ENCODE measurements around the gene HMGB4. TPM values are rescaled to one million over a fixed set of nuclear protein-coding genes. Genes with fewer than 3 reads are reported as not detected.

The HMGB4 gene
- total RNA-seq, 1 donor from 2014 or later: not detected

DNA sequence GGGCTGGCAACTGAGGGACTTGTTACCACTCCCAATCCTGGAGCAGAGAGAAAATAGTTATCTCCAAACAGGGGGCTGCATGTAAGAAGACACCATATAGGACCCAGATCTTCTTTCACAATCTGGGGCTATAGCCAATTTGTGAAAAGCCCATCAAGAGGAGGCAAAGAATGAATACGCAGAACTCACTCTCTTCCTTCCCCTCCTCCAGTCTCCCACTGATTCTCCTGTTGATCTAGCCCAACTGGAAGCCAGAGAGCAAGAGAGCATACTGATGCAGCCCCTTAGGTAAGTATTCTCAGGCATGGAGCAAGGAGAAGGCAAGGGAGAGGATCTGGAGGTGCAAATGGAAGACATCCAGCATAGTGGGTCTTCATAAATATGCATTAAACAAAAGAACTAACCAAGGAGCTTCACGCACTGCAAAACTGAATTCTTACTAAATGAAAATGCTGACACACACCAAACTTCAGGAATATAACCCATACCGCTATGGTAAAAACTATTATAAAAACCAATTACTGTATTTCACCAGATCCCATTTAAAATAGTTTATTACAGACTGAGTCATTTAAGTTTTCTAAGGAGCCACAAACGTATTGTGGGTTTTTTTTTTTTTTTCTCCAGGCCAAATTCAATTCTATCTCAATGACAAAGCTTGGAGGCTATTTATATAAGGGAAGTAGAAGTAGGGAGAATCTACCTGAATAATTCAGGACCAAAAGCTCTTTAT is 15.5 kb upstream of the HMGB4 start:
- no peak for DNase-seq (ENCODE audit: low read depth)

DNA sequence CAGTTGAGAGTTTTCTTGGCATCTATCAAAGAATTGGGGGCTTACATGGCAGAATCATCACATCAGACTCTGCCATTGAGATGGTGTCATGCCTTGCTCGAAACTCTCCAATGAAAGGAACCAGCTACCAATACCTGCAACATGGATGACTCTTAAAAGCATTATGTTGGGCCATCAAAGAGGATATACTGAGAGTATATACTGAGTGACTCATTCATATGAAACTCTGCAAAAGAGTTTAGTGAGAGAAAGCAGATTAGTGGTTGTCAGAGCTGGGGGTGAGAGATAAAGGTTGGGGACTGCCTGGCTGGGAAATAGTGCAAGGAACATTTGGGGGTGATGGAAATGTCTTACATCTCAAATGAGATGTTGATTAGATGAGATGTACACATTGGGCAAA is 14.7 kb upstream of the HMGB4 start:
- DNase-seq (ENCODE audit: low read depth): no peak

- no peak for DNase-seq (ENCODE audit: low read depth)
These were observed 13.4 kb upstream of the HMGB4 start for GRCh38 chr1:33850481-33850880.

DNA sequence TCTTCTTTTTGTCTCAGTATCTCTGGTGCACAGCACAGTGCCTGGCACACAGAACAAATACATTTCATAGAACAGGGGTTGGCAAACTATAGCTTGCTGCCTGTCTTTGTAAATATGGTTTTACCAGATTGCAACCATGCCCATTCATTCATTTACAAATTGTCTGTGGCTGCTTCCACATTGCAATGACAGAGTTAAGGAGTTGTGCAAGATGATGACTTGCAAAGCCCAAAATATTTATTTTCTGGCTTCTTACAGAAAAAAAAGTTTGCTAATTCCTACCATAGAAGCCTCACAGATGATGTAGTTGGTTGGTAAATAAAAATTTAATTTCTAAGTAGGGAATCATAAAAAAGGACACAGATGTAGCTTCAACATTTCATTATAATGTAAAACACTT is 11.2 kb upstream of the HMGB4 start:
- no peak for DNase-seq (ENCODE audit: low read depth)

DNA sequence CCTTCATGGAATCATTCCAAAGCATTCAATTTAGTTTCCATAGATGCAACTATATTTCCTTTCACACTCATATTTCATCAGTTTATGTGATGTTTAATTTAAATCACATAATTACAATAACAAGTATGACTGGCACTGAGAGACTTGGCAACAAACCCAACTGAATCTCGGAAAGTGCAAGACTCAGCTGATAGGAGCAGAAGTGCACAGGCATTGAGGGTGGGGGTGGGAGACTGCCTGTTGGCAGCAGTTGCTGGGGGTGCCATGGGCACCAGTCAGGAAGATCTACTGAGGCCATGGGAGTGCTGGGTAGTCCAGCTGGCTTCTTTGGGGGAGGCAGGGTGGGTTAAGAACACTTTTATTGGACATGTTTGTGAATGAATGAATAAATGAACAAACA is 10.4 kb upstream of the HMGB4 start:
- no peak for DNase-seq (ENCODE audit: low read depth)

DNA sequence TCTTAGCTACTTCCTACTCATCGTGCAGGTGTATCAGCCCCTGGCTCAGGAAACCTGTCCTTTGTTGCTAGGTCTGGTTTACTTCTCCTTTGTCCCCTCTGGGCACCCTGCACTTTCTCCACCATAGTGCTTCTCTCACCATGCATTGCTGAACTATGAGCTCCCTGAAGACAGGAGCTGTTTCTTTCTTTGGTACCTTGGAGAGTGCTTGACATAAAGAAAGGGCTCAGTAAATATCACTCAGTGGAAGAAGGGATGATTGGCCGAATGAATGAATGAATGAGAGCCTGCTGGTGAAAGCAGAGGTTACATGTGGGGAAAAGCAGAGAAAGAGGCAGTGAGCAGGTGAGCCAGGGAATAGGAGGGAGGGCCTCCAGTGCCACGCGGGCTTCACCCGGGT is 9.8 kb upstream of the HMGB4 start:
- no peak for DNase-seq (ENCODE audit: low read depth)

DNA sequence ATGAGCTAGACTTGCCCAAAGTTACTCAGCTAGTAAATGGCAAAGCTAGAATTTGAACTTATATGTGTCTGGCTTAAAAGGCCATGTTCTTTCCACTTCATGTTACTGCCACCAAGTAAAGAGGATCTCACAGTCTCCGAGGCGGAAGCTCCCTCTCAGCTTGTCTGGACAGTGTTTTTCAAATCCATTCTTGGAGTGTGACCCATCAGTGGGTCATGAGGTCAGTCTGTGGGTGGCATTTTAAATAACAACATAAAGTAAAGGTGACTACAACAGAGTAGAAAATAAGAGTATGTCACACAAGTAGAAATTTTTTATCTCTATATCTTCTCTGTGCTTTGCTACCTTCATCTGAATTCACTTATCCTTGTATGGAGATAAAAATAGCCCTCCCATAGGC is 3.2 kb upstream of the HMGB4 start:
- DNase-seq (ENCODE audit: low read depth): no peak

- no peak for DNase-seq (ENCODE audit: low read depth)
These were observed 846 bp downstream of the HMGB4 start for GRCh38 chr1:33864460-33865389.

DNA sequence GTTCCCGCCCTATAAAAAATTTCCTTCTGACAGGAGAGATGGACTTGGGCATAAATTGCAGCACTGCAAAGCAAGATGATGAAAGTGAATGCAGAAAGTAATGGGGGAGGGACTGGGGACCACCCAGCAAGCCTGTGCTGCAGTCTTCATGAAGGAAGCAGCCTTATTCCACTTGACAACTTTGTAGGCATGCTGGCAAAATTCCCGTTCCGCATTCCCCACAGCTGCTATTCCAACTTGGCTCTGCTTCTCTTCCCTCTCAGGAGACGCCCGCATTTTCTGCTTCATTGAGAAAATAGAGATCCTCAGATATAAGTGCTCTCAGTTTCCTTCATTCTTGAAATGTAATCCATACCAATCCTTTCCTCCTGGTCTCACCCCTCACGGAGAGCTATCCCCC is 2.4 kb downstream of the HMGB4 start:
- DNase-seq (ENCODE audit: low read depth): peak; percentile 6

GRCh38 chr1:33867684-33868083 is 3.8 kb downstream of the HMGB4 start:
- DNase-seq (ENCODE audit: low read depth): no peak

DNA sequence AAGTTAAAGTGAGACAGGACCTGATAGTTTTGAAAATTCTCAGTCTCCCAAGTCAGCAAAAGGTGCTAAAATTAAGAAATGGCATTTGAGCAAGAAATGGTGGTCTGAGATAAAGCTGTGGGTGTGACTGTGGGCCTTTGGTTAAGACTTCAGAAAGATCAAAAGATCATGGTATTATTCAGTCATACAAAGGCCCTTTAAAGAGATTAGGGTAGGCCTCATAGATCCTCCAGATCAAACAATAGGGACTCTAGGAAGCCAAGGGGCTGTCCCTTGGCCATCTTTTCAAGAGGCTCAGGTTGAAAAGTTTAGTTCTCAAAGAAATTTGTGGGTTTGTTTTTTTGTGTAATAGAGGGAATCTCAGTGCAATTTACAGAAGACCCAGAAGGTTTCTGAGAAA is 8.4 kb downstream of the HMGB4 start:
- no peak for DNase-seq (ENCODE audit: low read depth)

DNA sequence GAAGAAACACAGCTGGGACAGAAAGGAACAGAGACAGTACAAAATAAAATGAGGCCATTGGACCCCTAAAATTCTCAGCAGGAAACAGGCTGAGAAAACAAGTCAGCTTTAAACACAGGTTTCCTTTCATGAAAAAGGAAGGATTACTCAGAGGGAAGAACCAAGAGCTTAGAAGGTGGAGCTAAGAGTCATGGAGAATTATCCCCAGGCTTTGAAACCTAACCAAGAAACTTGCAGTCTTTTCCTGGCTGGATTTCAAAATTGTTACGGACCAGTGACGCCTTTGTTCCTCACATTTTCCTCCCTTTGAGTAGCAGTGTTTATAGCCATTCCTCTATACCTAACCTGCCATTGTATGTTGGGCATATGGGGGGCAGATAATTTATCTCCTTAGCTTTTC is 8.8 kb downstream of the HMGB4 start:
- DNase-seq (ENCODE audit: low read depth): peak; percentile 63

DNA sequence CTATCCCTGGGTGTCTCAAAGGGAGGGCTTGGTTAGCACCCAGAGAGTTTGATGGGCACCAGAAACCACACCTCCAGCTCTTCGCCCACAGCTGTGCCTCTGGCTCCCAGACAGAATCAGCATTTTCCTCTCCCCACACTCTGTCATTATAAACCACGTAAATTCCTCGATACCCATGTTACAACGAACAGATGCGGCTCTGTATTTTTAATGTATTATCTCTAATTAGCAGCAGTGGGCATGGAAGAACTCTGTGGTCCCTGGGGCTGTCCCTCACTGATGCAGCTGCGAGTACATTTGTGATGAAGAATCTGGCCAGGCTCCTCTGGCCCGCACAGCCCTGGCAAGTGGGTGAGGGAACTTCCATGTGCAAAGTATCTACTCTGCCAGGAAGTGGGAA is 10.8 kb downstream of the HMGB4 start:
- DNase-seq (ENCODE audit: low read depth): no peak

DNA sequence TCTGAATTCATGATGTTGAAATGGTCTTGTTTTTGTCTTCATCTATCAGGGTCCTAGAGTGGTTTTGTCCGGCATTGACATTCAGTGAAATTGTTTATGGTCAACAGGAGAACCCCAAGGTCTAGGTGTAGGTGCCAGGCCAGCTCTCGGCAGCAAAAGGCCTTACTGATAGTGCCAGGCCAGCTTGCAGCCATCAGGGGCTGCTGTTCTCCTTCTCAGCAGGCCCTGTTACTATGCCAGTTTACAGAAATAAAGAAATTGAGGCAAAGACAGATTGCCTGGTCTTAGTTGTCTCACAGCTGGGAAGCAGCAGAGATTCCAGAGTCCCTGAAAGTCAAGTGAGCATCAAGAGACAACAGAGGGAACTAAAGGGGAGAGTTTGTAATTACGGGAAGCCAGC is 12.0 kb downstream of the HMGB4 start:
- DNase-seq (ENCODE audit: low read depth): no peak

DNA sequence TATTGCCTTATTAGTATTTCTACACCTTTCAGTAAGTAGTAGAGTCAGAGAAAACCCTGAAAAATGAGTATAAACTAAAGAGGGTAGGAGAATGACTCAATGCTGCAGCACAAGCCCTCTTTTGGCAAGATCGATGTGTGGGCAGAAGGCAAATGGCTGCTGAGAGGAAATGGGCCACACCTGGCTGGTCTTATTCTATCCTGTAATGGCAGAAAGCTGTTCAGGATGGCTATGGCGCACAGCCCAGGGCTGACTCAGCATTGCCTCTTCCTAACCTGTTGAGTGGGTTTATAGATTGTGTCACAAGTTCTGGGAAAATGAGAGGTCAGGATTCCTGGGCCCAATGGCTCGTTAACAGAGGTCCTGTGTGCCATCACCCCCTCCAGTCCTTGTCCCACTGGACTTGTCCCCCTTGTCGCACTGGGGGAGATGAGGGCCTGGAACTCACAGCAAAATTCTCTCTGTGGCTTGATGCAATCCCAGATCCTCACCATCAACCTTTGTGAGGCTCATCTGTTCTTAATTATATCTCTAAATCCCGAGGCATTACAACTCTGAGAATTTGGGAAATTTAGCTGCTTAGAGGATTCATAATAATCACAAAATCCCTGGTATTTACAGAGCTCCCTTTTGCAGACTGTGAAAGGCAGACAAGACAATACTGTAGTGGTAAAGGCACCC is 13.2 kb downstream of the HMGB4 start:
- DNase-seq (ENCODE audit: low read depth): peak; percentile 15

GRCh38 chr1:33878392-33878791 is 14.5 kb downstream of the HMGB4 start:
- DNase-seq (ENCODE audit: low read depth): no peak

GRCh38 chr1:33880305-33880704 is 16.4 kb downstream of the HMGB4 start:
- no peak for DNase-seq (ENCODE audit: low read depth)

DNA sequence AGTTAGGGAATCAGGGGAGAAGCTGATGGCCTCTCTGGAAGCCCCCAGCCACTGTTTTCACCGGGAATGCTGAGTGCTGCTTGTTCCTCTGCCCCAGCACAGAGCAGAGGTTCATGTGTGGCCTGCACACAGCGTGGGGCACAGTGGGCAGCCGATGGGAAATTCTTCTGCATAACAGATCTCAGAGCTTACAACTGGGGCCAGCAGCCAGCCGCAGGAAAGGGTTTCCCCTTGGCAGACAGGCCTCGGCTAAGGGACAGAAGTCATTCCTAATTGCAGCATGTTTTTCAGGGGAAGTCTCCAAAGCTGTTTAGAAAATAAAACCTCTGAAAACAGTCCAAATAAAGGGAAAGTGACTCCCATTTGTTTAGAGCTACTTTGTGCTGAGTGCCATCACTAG is 22.6 kb downstream of the HMGB4 start:
- DNase-seq (ENCODE audit: low read depth): no peak

- DNase-seq (ENCODE audit: low read depth): peak; percentile 38
These were observed 29.4 kb downstream of the HMGB4 start for GRCh38 chr1:33893147-33893830.

DNA sequence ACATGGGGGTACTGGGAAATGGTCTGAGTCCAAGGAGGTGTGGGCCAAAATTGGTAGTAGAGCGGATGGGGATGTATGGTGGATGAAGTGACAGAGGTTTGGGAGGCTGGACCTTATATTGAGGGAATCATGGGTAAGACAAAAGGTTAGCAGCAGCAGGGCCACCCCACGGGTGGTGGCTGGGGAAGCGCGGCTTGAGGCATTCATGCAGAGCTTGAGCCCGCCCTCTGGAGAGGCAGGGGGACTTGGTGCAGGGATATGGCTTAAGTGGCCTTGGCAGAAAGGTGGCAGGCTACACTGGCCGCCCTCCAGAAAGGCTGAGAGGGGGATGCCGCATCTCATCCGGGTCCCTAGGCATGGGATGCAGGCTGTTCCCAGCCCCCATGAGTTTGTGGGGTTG is 31.5 kb downstream of the HMGB4 start:
- DNase-seq (ENCODE audit: low read depth): no peak

DNA sequence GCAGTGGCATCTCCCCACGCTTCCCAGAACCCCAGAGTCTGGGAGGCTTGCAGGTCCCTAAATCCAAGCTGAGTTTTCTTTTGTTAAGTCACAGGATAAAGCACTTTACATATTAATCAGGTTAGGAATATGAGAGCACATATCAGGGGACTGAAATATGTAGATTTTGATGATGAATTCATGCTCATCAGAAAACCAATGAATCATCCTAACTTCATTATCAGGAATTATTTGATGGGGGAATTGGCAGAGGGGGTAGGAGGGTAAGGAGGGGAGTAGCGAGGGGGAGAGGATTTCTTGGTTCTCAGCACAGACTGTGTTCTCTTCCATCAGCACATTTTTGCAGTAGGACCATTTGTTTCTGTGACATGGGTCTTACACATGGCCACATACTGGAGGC is 32.1 kb downstream of the HMGB4 start:
- DNase-seq (ENCODE audit: low read depth): no peak

DNA sequence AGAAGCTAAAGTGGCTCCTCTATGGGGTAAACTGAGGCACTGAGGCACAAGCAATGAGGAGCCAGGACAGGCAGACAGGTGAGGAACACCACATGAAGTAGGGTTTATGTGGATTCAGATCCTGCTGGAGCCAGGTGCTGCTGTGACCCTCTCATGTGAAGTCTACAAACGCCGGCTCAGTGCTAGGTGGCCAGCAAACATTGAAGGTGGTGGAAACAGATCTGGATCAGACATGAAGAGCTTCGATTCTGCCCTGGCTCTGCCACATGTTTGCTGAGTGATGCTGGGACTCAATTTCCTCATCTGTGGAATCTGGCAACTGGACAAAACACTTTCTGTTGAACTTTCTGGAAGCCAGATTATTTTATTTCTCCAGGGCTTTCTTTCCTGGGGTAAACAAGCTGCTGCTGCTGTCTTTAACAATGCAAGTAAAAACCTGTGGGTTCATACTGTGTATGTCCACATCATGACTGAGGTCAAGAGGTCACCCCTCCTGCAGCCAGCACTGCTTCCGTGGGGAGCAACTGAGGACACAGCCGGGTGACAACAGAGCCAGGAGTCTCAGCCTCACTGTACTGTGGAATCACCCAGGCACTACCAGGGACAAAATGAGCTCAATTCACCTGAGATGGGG is 33.3 kb downstream of the HMGB4 start:
- no peak for DNase-seq (ENCODE audit: low read depth)
